GM18951 (cell line): ENCODE measurements around the gene NACC2.
A peak's percentile ranks its signal among the peaks of the same experiment; 100 is the strongest.

Experiments used
- POLR2A ChIP-seq: IDR thresholded peaks from 4 replicates; pipeline ENCODE4 v1.6.1; 2011; ENCODE audit warnings: mild to moderate bottlenecking; ENCODE audit not compliant: insufficient read length, insufficient read depth; ENCODE audit errors: extremely low read depth
- in situ Hi-C: fragments of 300-500 bp; cut with MboI; formaldehyde crosslinking; loops from one replicate; pipeline ENCODE4 v1.12.0; 2022; ENCODE audit warnings: low sequenced_read_pairs, mixed read lengths, inconsistent platforms; ENCODE audit not compliant: unreplicated experiment

The NACC2 gene, protein sequence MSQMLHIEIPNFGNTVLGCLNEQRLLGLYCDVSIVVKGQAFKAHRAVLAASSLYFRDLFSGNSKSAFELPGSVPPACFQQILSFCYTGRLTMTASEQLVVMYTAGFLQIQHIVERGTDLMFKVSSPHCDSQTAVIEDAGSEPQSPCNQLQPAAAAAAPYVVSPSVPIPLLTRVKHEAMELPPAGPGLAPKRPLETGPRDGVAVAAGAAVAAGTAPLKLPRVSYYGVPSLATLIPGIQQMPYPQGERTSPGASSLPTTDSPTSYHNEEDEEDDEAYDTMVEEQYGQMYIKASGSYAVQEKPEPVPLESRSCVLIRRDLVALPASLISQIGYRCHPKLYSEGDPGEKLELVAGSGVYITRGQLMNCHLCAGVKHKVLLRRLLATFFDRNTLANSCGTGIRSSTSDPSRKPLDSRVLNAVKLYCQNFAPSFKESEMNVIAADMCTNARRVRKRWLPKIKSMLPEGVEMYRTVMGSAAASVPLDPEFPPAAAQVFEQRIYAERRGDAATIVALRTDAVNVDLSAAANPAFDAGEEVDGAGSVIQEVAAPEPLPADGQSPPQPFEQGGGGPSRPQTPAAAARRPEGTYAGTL

DNA sequence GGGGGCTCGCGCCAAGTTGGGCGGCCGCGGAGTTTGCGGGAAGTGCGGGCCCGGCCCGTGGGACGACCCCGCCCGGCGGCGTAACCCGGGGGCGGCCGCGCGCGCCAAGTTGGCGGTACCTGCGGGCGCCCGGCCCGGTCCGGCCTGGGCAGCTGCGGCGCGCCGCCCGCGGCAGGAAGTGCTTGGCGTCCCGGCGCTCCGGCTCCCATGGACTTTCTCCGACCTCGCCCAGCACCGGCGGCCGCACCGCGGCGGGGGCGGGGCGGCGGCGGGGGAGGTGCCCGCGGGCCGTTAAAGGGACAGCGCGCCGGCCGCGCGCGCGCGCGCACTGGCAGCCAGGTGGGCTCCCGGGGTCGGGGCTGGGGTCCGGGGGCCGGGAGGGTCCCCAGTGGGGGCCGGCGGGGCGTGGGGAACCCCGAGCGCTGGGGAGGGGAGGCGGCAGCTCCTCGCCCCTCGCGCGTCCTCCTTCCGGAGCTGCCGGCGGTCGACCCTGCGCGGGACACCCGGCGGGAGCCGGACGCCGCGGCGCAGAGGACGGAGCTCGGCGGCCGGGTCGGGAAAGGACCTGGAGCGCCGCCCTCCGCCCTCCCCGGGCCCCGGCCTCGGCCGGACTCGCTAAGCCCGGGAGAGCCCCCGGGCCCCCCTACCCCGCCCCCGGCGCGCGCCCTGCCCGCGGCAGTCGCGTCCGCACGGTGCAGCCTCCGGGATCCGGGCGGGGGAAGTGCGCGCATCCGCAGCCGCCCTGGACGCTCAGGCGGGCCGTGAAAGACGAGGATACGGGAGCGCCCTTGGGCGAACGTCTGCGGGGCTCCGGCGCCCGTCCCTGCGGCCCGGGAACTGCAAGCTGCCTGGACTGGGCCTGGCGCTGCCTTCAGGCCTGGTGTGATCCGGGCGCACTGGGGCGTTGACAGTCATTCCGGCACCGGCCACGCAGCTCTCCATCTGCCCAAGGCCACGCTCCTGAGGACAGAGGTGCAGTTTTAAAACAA is at the start of gene NACC2:
Gene NACC2 (minus strand): TSS at position 220 of the 989 bp plus-strand sequence. CDS start 44,768 bp downstream, outside the sequence.
- in situ Hi-C loops = no loop called here

DNA sequence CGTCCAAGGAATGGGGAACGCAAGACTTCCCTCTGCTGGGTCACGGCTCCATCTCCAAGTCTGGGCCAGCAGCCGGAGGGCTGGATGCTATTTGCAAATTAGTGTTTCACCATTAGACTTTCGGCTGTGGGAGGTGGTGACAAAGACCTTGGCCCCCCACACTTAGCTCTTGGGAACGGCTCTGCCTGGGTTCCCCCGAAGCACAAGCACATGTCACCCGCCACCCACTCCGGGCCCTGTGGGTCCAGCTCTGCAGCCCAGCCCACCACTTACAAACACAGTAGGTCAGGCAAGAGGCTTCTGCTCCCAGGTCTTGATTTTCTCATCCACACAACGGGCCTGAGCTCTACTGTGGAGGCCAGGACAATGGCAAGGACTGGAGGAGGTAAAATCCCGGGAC is 49.4 kb upstream of the NACC2 start:
- in situ Hi-C loops = no loop called here
- TF ChIP-seq POLR2A = no peak

More for the DNA sequence above, at the start of gene NACC2:
- peak; percentile 31 for TF ChIP-seq POLR2A

DNA sequence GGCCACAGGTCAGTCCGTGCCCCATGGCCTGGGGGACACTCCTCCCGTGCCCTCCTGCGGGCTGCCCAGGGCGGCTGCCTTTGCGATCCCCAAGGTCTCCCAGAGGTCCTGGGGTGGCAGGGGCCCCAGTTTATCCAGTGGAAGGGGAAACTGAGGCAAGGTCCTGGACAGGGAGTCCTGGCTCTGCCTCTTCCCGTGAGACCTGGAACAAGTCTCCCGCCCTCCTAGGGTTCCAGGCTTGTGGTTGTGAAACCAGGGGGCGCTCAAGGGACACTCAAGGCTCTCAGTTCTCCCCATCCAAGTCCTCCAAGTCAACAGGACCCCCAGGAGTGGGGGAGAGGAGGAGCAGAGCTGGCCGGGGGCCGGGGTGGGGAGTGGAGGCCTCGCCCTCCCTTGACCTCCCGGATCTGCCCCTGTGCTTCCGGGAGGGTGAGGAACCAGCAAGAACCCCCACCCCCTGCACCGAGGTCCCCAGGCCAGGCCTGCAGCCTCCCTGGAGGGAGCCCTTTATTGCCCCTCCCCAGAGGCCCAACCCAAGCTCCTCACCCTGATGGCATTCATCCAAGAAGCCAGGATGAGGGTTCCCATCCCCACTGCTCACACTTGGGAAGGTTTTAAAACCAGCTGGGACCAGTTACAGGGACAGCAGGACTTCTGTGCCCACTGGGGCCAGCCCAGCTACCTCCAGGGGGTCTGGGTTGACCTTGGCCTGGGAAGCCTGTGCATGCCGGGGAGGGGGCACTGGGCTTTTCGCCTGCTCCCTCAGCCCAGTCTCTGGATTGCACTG is 48.3 kb upstream of the NACC2 start:
- in situ Hi-C loops = no loop called here
- no peak for TF ChIP-seq POLR2A

DNA sequence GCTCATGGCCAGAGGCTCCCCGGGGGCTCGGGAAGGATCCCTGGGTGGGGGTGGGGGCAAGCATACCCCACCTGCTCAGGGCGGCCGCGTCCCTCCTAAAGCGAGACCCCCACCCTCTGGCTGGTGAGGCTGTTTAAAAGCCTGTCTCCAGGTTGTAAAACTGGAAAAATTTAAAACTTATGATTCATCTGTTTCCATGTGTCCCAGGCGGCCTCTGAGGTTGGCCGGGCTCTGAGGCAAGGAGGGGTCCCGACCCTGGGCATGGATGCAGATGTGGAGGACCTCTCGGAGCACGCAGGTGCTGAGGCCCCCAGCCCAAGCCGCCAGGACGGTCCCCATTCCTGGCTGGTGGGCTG is 47.7 kb upstream of the NACC2 start:
- no peak for TF ChIP-seq POLR2A
- in situ Hi-C loops = no loop called here

DNA sequence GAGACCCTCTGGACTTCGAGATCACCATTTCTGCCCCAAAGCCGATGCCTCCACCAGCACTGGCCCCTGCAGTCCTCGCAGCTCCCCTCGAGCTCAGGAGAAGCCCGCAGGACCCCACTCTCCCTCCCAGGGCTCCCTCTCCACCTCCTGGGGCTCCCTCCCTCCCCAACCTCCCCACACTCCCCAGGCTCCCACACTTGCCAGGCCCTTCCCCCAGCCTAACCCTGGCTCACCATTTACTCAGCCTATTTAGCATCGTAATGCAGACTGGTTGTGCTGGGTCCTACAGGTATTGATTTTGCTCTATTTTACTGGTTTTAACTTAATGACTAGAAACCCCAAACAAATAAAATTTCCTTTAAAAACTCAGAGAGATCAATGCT is 47.3 kb upstream of the NACC2 start:
- no peak for TF ChIP-seq POLR2A

DNA sequence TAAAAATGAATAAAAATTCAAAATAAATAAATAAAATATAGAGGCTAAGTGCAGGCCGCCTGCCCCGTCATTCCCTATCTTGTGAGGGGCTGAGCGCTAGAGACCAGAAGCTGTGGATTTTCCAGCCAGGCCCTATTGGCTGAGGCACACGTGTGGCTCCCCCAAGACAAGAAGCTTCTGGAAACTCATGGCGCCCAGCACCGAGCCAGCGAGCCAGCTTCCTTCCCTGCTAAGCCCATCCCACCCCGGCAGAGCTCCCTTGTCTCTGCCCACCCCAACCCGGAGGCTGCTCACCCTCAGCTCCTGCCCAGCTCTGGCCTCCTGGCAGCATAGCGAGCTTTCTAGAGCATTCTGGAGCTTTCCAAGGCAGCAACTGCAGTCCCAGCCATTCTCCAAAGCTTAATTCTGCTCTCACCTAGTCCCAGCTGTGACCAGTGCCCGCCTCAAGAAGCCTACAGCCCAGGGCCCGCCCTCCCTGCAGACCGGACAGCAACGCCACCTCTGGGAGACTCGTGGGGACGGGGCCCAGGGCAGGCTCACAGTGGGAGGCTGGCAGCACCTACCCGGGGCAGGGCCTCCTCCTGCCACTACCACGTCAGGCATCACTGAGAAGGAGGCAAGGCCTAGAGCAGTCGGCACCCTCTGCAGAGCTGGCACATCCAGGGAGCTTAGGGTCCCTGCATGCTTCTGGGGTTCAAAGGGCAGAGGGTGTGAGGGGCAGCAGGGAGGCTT is 46.8 kb upstream of the NACC2 start:
- in situ Hi-C loops = no loop called here
- no peak for TF ChIP-seq POLR2A

More for the DNA sequence above, 47.3 kb upstream of the NACC2 start:
- in situ Hi-C loops = no loop called here

DNA sequence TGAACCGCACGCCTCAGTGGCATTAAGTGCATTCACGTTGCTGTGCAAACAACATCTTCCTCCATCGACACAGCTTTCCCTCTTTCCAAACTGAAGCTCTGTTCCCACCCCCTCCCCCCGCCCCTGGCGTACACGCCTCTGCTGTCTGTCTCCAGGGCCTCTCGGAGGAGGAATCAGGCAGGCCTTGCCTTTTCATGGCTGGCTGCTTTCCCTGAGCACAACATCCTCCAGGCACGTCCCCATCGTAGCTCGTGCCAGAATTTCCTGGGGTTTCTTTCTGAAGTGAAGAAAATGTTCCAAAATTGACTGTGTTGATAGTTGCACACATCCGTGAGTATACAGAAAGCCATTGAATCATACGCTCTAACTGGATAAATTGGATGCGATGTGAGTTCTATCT is 45.9 kb upstream of the NACC2 start:
- in situ Hi-C loops = no loop called here
- no peak for TF ChIP-seq POLR2A

DNA sequence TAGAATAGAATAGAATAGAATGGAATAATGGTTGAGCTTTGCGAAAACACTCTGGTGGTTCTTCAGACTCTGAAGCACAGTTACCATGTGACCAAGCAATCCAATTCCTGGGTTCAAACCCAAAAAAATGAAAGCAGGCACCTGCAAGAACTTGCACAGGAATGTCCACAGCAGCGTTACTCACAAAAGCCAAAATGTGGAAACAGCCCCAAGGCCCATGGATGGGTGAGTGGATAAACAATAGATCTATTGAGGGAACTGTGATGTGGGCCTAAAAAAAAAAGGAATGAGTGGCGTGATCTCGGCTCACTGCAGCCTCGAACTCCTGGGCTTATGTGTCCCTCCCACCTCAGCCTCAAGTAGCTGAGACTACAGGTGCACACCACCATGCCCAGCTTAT is 45.0 kb upstream of the NACC2 start:
- no peak for TF ChIP-seq POLR2A
- in situ Hi-C loops = no loop called here

DNA sequence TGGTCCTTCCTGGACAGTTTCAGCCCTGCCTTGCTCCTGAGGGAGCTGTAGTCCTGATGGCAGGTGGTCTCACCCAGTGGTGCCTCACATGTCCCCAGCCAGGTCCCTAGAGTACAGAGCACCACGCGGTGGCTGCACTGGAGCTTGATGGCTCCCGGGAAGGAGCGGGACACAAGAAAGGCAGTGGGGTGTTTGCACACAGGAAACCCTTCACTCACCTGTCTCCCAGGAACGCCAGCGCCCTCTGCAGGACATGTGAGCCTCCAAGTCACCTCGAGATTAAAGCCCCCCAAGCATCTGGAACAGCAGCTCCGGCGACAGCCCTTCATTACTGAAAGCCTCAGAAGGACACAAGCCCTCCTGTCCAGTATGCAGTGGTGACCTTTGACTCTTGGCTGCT is 43.5 kb upstream of the NACC2 start:
- no peak for TF ChIP-seq POLR2A
- in situ Hi-C loops = no loop called here

DNA sequence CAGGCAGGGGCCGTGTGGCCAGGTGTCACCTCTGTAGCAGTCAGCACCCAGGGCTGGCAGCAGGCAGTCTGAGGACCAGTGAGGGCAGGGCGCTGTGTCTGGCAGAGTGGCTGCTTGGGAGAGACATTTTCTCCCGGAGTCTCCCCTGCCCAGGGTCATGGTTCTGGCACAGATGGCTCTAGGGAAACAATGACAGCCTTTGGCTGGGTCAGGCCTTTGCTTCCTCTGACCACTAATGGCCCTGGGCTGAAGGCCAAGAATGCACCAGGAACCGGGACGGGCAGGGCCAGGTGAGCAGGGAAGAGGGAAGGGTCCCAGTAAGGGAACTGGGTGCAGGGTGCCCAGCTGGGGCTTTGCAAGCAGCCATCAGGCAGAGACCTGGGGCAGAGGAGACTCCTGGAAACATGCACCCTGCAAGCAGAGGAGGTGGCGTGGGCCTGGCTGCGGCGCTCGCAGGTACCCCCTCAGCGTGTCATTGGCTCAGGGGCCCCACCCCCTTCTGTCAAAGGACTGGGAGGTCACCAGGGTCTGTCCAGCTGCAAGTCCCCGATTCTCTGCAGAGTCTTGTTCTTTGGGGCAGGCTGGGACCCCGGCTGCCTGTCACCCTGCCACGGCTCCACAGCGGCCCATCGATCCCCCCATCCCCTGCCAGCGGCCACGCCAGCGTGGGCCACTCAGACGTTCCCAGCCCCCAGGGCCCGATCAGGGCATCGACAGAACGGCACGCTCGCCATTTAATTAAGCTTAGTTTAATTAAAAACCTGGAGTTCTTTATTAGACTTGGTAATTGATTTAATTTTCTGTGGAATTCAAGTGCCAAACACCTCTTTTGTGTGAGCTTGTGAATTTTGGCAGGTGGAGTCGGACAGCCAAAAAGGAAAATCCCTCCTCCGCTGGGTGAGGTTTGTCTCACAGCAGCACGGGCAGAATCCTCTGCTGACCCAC is 42.5 kb upstream of the NACC2 start:
- no peak for TF ChIP-seq POLR2A
- in situ Hi-C loops = no loop called here

DNA sequence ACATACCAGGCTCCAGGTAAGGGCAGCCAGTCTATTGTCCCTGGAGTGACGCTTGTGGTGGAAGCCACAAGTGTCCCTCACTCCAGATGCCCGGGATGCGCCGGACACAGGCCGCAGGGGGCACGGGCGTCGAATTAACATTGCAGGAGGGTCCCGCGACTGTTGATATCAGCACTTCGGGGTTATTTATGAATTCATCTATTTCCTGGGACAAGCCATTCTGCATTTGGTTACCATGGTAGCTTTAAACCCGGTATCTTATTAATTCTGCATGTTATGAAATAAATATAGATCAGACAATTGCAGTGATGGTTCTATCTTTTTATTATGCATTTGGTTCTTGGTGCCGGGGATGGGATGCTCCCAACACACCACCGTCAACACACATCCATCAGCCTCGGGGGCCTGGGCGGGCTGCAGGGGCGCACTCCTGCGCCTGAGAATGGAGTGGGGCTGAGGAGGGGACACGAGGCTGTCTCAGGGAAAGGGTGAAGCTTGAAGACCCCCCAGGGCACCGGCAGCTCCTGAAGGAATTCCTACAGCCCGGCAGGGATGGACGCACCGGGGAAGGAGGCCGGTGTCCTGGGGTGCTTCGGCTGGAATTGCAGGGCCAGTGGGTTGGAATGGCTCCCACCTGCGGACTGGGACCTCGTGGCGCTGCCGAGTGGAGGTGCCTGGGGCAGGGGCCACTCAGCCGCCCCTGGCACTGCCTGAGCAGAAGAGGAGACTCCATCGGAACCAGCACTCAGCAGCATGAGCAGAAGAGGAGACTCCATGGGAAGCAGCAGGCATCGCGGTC is 41.2 kb upstream of the NACC2 start:
- in situ Hi-C loops = no loop called here
- no peak for TF ChIP-seq POLR2A
